Activated CD8-positive, alpha-beta T cell treated with anti-CD3 and anti-CD28 coated beads, Interleukin-2, amount 10 ng/mL, durations not matched to agents 7 days and 5 days (primary cell): Measurements from ENCODE around the gene B4GALT1. TPM values are rescaled to one million over a fixed set of nuclear protein-coding genes. Genes with fewer than 3 reads are reported as not detected.

Source experiments
- ATAC-seq: fragments of 150-1000 bp; cut with Tn5 transposase; one replicate; pipeline ENCODE4 v1.10.0; 2021; ENCODE audit warnings: moderate library complexity
- CTCF ChIA-PET: fragments of 350-600 bp; sonication (Branson Sonifier 250); formaldehyde crosslinking; loops from one replicate; lab custom pipeline; 2021; ENCODE audit warnings: antibody characterized with exemption; lab: Charles Lee
- POLR2A ChIA-PET: fragments of 350-600 bp; sonication (Branson Sonifier 250); formaldehyde crosslinking; loops from one replicate; lab custom pipeline; 2021; ENCODE audit warnings: antibody characterized with exemption; lab: Charles Lee
- DNase-seq: peaks from one replicate; pipeline ENCODE4 v3.0.0-alpha.2; 2020
- H3K27ac Mint-ChIP-seq: one replicate; pipeline ENCODE4 v1.8.0; 2021; ENCODE audit warnings: mild to moderate bottlenecking, mixed read lengths
- H3K27me3 Mint-ChIP-seq: one replicate; pipeline ENCODE4 v1.8.0; 2021; ENCODE audit warnings: low read depth, mixed read lengths
- H3K36me3 Mint-ChIP-seq: one replicate; pipeline ENCODE4 v1.8.0; 2021; ENCODE audit warnings: low read depth, mixed read lengths
- H3K4me1 Mint-ChIP-seq: one replicate; pipeline ENCODE4 v1.8.0; 2021; ENCODE audit warnings: low read depth, mixed read lengths
- H3K4me3 Mint-ChIP-seq: one replicate; pipeline ENCODE4 v1.8.0; 2021; ENCODE audit warnings: mild to moderate bottlenecking, mixed read lengths
- H3K9me3 Mint-ChIP-seq: one replicate; pipeline ENCODE4 v1.8.0; 2022; ENCODE audit warnings: mixed read lengths; ENCODE audit not compliant: insufficient read depth
- total RNA-seq, 2 experiments: library from RNA; stranded (reverse); gene quantifications; one replicate each; pipeline ENCODE4 v1.2.3, GENCODE V29; 2021

Gene B4GALT1
- total RNA-seq, 2 experiments from 2014 or later = 27.8 to 28.5 TPM

DNA sequence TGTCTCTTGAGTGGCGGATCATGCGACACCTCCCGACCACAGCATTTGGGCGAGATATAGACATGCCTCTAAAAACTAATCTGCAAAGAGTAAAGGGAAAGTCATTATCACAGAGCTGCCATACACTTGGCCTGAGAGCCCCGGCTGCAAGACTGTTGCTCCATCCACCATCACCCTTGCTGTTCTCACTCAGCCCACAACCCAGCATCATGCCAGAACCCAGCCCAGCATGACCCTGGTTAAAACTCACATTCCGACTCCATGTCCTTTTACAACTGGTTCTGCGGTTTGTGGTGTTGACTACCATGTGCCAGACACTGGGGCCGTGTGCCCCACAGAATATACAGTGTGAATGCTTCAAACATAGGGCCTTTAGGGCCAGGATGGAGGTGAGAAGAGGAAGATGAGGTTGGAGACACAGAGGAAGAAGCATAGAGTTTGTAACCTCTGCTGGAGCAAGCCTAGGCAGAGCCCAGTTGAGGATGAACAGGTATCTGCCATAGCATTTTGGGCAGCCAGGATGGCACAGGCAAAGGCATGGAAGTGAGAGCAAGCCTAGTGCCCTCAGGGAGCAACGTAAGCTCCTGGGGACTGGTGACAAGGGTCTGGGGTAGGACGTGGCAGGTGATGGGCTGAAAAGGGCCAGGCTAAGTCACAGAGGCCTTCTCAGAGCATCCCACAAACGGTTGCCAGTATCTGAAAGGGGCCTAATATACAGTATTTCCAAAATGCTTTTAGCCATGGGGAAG, 53.2 kb downstream of the B4GALT1 start:
- no peak overlapping the region for H3K4me3 Mint-ChIP-seq
- CTCF ChIA-PET = no interaction called here
- peaks cover 34% of the 10 kb centered on the region for H3K36me3 Mint-ChIP-seq
- H3K27me3 Mint-ChIP-seq = no peaks in the 10 kb centered on the region
- ATAC-seq (no peak), DNase-seq (no peak)
- H3K9me3 Mint-ChIP-seq = no peaks in the 10 kb centered on the region
- H3K27ac Mint-ChIP-seq = peak overlapping the region; percentile 66
- H3K4me1 Mint-ChIP-seq = peaks cover 30% of the 10 kb centered on the region
- POLR2A ChIA-PET = no interaction called here

DNA sequence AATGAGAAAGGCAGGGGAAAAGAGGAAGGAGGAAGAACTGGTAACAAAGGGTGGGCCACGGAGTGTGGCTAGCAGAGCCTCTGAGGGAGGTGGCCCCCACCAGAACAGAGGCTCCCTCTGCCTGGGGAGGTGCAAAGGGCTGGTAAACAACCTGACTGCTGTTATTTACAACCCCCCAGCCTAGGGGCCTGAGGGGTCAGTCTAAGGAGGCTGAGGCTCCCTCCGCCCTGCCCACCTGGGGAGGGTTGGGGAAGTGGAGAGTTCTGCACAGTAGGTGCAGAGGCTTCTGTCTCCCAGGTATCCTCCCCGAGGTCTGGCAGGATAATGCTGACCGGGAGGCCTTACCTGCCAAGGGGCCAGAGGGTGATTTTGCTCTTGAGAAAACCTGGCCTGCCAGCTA, 55.0 kb downstream of the B4GALT1 start:
- Mint-ChIP-seq H3K9me3 (no peaks in the 10 kb centered on the region), H3K4me1 (peaks cover 19% of the 10 kb centered on the region), H3K36me3 (peaks cover 28% of the 10 kb centered on the region), H3K27me3 (no peaks in the 10 kb centered on the region), H3K4me3 (no peak overlapping the region), H3K27ac (no peak overlapping the region)
- ChIA-PET POLR2A (no interaction called here), CTCF (no interaction called here)
- no peak for DNase-seq
- ATAC-seq = no peak

- DNase-seq (no peak), ATAC-seq (no peak)
- ChIA-PET POLR2A (no interaction called here), CTCF (no interaction called here)
- H3K4me1 Mint-ChIP-seq = peaks cover 14% of the 10 kb centered on the region
- H3K9me3 Mint-ChIP-seq = no peaks in the 10 kb centered on the region
- peaks cover 28% of the 10 kb centered on the region for H3K36me3 Mint-ChIP-seq
- no peaks in the 10 kb centered on the region for H3K27me3 Mint-ChIP-seq
- no peak overlapping the region for H3K4me3 Mint-ChIP-seq
- H3K27ac Mint-ChIP-seq = peak overlapping the region; percentile 6
Observed at GRCh38 chr9:33111631-33112030, 55.5 kb downstream of the B4GALT1 start.

GRCh38 chr9:33110686-33111085, 56.5 kb downstream of the B4GALT1 start:
- Mint-ChIP-seq H3K4me1 (peaks cover 12% of the 10 kb centered on the region), H3K36me3 (peaks cover 26% of the 10 kb centered on the region), H3K27me3 (no peaks in the 10 kb centered on the region), H3K9me3 (no peaks in the 10 kb centered on the region), H3K4me3 (no peak overlapping the region), H3K27ac (no peak overlapping the region)
- ATAC-seq (no peak), DNase-seq (no peak)
- CTCF ChIA-PET = interaction anchor here (1.4 kb wide), 1 partner anchor 60 kb away, joined by 3 read pairs; no protein-coding TSS in a partner anchor
- POLR2A ChIA-PET = no interaction called here

DNA sequence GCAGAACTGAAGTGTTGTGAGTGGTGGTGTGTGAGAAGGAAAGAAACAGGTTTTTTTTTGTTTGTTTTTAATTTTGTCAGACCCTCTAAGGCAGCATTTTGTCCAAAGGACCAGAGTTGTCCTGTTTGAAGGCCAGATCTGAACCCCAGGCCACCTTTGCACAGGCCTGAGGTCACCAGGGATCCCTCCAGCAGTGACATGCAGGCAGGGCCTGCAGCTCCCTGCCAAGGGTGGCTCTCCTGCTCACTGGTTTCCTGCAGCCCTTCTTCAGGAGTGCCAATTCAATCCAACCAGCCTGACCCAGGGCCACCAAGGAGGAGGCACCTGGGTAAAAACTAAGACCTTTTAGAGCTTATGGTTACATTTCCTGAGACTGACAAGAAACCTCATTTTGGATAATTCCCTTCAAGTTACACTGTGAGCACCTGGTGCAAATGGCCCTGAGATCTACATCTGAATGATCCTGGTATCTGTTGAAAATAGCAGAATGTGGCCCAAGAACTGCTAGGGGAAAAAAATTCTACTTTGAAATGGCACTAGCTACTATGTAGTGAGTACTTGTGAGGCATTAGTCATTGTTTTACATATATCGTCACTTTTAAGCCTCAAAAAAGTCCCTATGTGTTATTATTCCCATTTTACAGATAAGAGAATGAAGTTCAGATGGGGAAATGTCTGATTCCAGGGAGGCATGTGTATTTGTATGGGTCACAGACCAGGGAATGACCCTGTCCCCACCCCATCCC, 57.1 kb downstream of the B4GALT1 start:
- H3K4me3 Mint-ChIP-seq = no peak overlapping the region
- H3K27ac Mint-ChIP-seq = peak overlapping the region; percentile 2
- DNase-seq (no peak), ATAC-seq (no peak)
- no peaks in the 10 kb centered on the region for H3K27me3 Mint-ChIP-seq
- H3K36me3 Mint-ChIP-seq = peaks cover 23% of the 10 kb centered on the region
- ChIA-PET CTCF (interaction anchor here (1.4 kb wide), 1 partner anchor 60 kb away, joined by 3 read pairs; no protein-coding TSS in a partner anchor), POLR2A (interaction anchor here (2.0 kb wide), 1 partner anchor 57 kb away, joined by 6 read pairs; the partner anchor contains the start of gene B4GALT1)
- peaks cover 9% of the 10 kb centered on the region for H3K4me1 Mint-ChIP-seq
- H3K9me3 Mint-ChIP-seq = no peaks in the 10 kb centered on the region

DNA sequence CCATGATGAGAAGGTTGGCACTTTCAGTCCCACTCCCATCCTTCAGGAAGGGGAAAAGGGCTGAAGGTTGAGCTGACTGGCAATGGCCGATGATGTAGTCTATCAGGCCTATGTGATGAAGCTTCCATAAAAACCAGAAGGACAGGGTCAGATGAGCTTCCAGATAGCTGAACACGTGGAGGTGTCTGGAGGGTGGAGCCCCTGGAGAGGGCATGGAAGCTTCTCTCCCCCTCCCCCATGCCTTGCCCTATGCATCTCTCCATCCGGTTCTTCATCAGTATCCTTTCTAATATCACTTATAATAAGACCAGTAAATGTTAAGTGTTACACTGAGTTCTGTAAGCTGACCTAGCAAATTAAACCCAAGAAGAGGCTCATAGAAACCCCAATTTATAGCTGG, 58.0 kb downstream of the B4GALT1 start:
- Mint-ChIP-seq H3K36me3 (peaks cover 20% of the 10 kb centered on the region), H3K9me3 (no peaks in the 10 kb centered on the region), H3K27ac (no peak overlapping the region), H3K4me1 (peaks cover 8% of the 10 kb centered on the region), H3K4me3 (no peak overlapping the region), H3K27me3 (no peaks in the 10 kb centered on the region)
- ATAC-seq (no peak), DNase-seq (no peak)
- POLR2A ChIA-PET = interaction anchor here (2.0 kb wide), 1 partner anchor 58 kb away, joined by 6 read pairs; the partner anchor contains the start of gene B4GALT1
- CTCF ChIA-PET = interaction anchor here (1.4 kb wide), 1 partner anchor 61 kb away, joined by 3 read pairs; no protein-coding TSS in a partner anchor

DNA sequence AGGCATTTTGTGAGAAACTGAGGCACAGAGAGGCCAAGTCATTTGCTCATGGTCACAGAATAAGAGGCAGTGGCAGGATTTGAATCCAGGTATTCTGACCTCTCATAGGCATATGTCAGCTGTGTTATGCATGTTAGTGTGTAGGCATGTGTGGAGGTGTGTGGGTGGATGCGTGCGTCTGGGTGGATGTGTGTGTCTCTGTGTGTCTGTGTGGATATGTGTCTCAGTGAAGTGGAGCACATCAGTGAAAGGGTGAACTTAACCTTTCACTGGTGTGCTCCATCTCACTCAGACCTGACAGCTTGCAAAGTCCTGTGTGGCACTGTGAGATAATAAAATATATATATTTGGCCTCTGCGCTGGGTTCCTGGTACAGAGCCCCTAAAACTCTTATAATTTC, 58.7 kb downstream of the B4GALT1 start:
- H3K9me3 Mint-ChIP-seq = no peaks in the 10 kb centered on the region
- peaks cover 14% of the 10 kb centered on the region for H3K36me3 Mint-ChIP-seq
- ChIA-PET CTCF (no interaction called here), POLR2A (interaction anchor here (2.0 kb wide), 1 partner anchor 59 kb away, joined by 6 read pairs; the partner anchor contains the start of gene B4GALT1)
- H3K27me3 Mint-ChIP-seq = no peaks in the 10 kb centered on the region
- ATAC-seq (no peak), DNase-seq (no peak)
- peaks cover 2% of the 10 kb centered on the region for H3K4me1 Mint-ChIP-seq
- H3K27ac Mint-ChIP-seq = no peak overlapping the region
- H3K4me3 Mint-ChIP-seq = no peak overlapping the region

DNA sequence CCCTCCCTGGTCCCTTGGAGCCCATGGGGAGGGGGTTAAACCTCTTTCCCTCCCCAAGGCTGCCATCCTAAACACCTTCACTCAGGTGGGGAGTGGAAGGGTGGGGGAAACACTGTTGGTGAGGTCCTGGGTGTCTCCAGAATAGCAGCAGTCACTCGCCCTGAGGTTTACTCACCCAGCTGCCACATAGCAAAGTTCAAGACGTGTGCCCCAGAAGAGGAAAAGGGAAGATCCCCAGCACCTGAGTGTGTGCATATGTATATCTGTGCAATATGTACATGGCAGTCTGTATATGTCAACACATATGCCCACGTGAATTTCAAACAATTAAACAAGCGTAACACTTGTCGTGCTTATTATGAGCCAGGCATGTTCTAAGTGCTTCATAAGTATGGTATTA, 59.4 kb downstream of the B4GALT1 start:
- ChIA-PET POLR2A (interaction anchor here (2.0 kb wide), 1 partner anchor 60 kb away, joined by 6 read pairs; the partner anchor contains the start of gene B4GALT1), CTCF (no interaction called here)
- DNase-seq (no peak), ATAC-seq (no peak)
- no peaks in the 10 kb centered on the region for H3K9me3 Mint-ChIP-seq
- H3K27me3 Mint-ChIP-seq = no peaks in the 10 kb centered on the region
- H3K4me3 Mint-ChIP-seq = no peak overlapping the region
- H3K36me3 Mint-ChIP-seq = peaks cover 8% of the 10 kb centered on the region
- peaks cover 2% of the 10 kb centered on the region for H3K4me1 Mint-ChIP-seq
- H3K27ac Mint-ChIP-seq = no peak overlapping the region

DNA sequence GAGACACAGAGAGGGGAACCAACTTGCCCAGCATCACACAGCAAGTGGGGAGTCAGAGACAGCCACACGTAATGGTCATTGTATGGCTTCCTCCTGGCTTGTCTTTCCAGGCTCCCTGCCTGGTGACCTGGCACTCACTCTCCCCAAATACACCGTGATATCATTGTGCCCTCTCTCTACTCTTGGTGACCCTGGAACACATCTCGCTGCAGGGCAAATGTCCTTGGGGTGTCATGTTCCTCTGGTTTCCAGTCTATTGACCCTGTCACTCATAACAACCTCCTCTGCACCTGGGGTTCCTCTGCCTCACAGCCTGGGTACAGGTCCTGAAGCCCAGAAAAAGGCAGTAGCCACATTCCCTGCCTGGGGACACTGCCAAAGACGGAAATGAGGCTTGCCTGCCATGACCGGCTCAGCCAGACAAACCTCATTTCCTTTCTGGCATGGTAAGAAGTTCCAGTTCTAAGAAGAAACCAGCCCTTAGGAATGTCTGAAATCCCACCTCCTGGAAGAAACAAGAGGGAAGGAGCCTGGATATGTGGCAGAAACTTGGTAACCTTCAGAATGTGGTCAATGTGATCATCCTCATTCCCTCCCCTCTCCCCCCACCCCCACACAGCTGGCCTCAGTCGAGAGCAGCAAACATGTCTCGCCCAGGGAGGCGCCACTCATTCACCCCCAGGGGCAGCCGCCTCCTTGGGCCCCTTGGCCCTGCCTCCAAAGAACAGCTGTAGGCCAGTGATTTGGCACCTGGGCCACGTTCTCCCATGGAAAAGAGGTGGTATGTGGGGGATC, 60.1 kb downstream of the B4GALT1 start:
- no peaks in the 10 kb centered on the region for H3K9me3 Mint-ChIP-seq
- ChIA-PET CTCF (no interaction called here), POLR2A (no interaction called here)
- H3K4me3 Mint-ChIP-seq = no peak overlapping the region
- no peak for DNase-seq
- peak overlapping the region; percentile 24 for H3K27ac Mint-ChIP-seq
- H3K36me3 Mint-ChIP-seq = peaks cover 4% of the 10 kb centered on the region
- no peak for ATAC-seq
- peaks cover 2% of the 10 kb centered on the region for H3K4me1 Mint-ChIP-seq
- H3K27me3 Mint-ChIP-seq = no peaks in the 10 kb centered on the region

GRCh38 chr9:33106372-33106771, 60.8 kb downstream of the B4GALT1 start:
- DNase-seq (no peak), ATAC-seq (no peak)
- Mint-ChIP-seq H3K27me3 (no peaks in the 10 kb centered on the region), H3K27ac (no peak overlapping the region), H3K4me1 (peaks cover 6% of the 10 kb centered on the region), H3K9me3 (no peaks in the 10 kb centered on the region), H3K36me3 (peaks cover 2% of the 10 kb centered on the region), H3K4me3 (no peak overlapping the region)
- CTCF ChIA-PET = no interaction called here
- POLR2A ChIA-PET = no interaction called here

GRCh38 chr9:33105959-33106358, 61.2 kb downstream of the B4GALT1 start:
- Mint-ChIP-seq H3K36me3 (peaks cover 2% of the 10 kb centered on the region), H3K27ac (no peak overlapping the region), H3K4me1 (peaks cover 8% of the 10 kb centered on the region), H3K4me3 (no peak overlapping the region), H3K27me3 (no peaks in the 10 kb centered on the region), H3K9me3 (no peaks in the 10 kb centered on the region)
- DNase-seq (no peak), ATAC-seq (no peak)
- ChIA-PET POLR2A (no interaction called here), CTCF (no interaction called here)
